Gastroesophageal sphincter (tissue), 3 donors: ENCODE measurements around the gene NPPA.
A peak's percentile ranks its signal among the peaks of the same experiment; 100 is the strongest.

ENCODE experiments used
- CTCF ChIP-seq, 4 experiments: fragments of 200-600 bp in 2 of 4; fragments of 450-650 bp in 2 of 4; sonication (generic) in 1 of 4; IDR thresholded peaks; one replicate each; pipeline ENCODE4 v1.5.1; 2017 to 2019; ENCODE audit warnings: antibody characterized with exemption in 4 of 4, mild to moderate bottlenecking in 2 of 4, moderate library complexity in 2 of 4
- EP300 ChIP-seq: sonication (generic); formaldehyde crosslinking; IDR thresholded peaks from one replicate; pipeline ENCODE4 v1.6.1; 2017; ENCODE audit warnings: antibody characterized with exemption, mild to moderate bottlenecking
- POLR2A ChIP-seq, 2 donors: fragments of 450-650 bp; IDR thresholded peaks; one replicate each; pipeline ENCODE4 v1.6.1; 2017; ENCODE audit warnings: antibody characterized with exemption in 2 of 2, mild to moderate bottlenecking in 2 of 2, moderate library complexity in 1 of 2
- POLR2AphosphoS5 ChIP-seq: sonication (generic); formaldehyde crosslinking; IDR thresholded peaks from one replicate; pipeline ENCODE4 v1.6.1; 2017; ENCODE audit warnings: antibody characterized with exemption

- peak in 3 of 4 experiments; percentile 62 to 86 (median 64) for TF ChIP-seq CTCF (IDR thresholded peaks at IDR 0.05)
- TF ChIP-seq POLR2A (IDR thresholded peaks at IDR 0.05): no peak
- no peak for TF ChIP-seq EP300
- no peak for TF ChIP-seq POLR2AphosphoS5
Measured at GRCh38 chr1:11893907-11894251, 46.3 kb upstream of the NPPA start.
